Stimulated activated CD4-positive, alpha-beta T cell treated with anti-CD3 and anti-CD28 coated beads, Interleukin-4, amount 100 ng/mL, for 24 hours (primary cell): ENCODE data around the gene PARP12.

ENCODE experiments used
- DNase-seq: peaks from one replicate; pipeline ENCODE4 v3.0.0-alpha.2; 2020

Gene PARP12

GRCh38 chr7:140058517-140058916 lies 4.2 kb downstream of the PARP12 start:
- DNase-seq = no peak

GRCh38 chr7:140057143-140057535 lies 5.6 kb downstream of the PARP12 start:
- DNase-seq = no peak

- no peak for DNase-seq
These were observed 6.2 kb downstream of the PARP12 start for GRCh38 chr7:140056431-140057142.

- no peak for DNase-seq
These were observed 6.9 kb downstream of the PARP12 start for GRCh38 chr7:140055833-140056232.

GRCh38 chr7:140054751-140055150 lies 8.0 kb downstream of the PARP12 start:
- DNase-seq = no peak

- DNase-seq = no peak
These were observed 8.8 kb downstream of the PARP12 start for GRCh38 chr7:140053812-140054539.

GRCh38 chr7:140051820-140052219 lies 10.9 kb downstream of the PARP12 start:
- DNase-seq = no peak

- DNase-seq = no peak
These were observed 12.7 kb downstream of the PARP12 start for GRCh38 chr7:140050100-140050499.

GRCh38 chr7:140049339-140050024 lies 13.3 kb downstream of the PARP12 start:
- DNase-seq = no peak

GRCh38 chr7:140048989-140049338 lies 13.8 kb downstream of the PARP12 start:
- DNase-seq = no peak

GRCh38 chr7:140048138-140048537 lies 14.6 kb downstream of the PARP12 start:
- DNase-seq = no peak

GRCh38 chr7:140047197-140047596 lies 15.6 kb downstream of the PARP12 start:
- DNase-seq = no peak

GRCh38 chr7:140045697-140046096 lies 17.1 kb downstream of the PARP12 start:
- no peak for DNase-seq

GRCh38 chr7:140044251-140044650 lies 18.5 kb downstream of the PARP12 start:
- no peak for DNase-seq

- DNase-seq = no peak
These were observed 20.4 kb downstream of the PARP12 start for GRCh38 chr7:140042386-140042670.

- DNase-seq = no peak
These were observed 20.9 kb downstream of the PARP12 start for GRCh38 chr7:140041659-140042385.

GRCh38 chr7:140039896-140040295 lies 22.9 kb downstream of the PARP12 start:
- DNase-seq = no peak

GRCh38 chr7:140039066-140039465 lies 23.7 kb downstream of the PARP12 start:
- DNase-seq = no peak

GRCh38 chr7:140036224-140036962 lies 26.4 kb downstream of the PARP12 start:
- no peak for DNase-seq

GRCh38 chr7:140035400-140036223 lies 27.1 kb downstream of the PARP12 start:
- no peak for DNase-seq

GRCh38 chr7:140034421-140034820 lies 28.3 kb downstream of the PARP12 start:
- DNase-seq = no peak

- no peak for DNase-seq
These were observed 28.9 kb downstream of the PARP12 start for GRCh38 chr7:140033779-140034363.
